ENCODE measurements around the gene TAF11. TPM values are rescaled to one million over a fixed set of nuclear protein-coding genes. Genes with fewer than 3 reads are reported as not detected.

TAF11 gene
- total RNA-seq, 2 donors from 2014 or later: 16.6 to 16.8 TPM

GRCh38 chr6:34834789-34835518 lies 52.9 kb downstream of the TAF11 start:
- Histone ChIP-seq H3K36me3 (replicated peaks in 1 of 2; ENCODE audit: insufficient read depth in 1 of 2, low read depth in 2 of 2) (peaks cover 0 to 14% of the 10 kb centered on the region in 2 donors), H3K27ac (no peak overlapping the region), H3K27me3 (no peaks in the 10 kb centered on the region), H3K4me1 (no peaks in the 10 kb centered on the region), H3K9me3 (no peaks in the 10 kb centered on the region), H3K4me3 (no peak overlapping the region)
- DNase-seq (no peak), ATAC-seq (no peak)
- intact Hi-C loops (cut with DNase I): no loop called here
- 82 to 94% methylated on average over 4 of the region's 4 CpGs for WGBS, 2 donors
- no peak for TF ChIP-seq POLR2A (IDR thresholded peaks at IDR 0.05)
- TF ChIP-seq, protein P1, sequence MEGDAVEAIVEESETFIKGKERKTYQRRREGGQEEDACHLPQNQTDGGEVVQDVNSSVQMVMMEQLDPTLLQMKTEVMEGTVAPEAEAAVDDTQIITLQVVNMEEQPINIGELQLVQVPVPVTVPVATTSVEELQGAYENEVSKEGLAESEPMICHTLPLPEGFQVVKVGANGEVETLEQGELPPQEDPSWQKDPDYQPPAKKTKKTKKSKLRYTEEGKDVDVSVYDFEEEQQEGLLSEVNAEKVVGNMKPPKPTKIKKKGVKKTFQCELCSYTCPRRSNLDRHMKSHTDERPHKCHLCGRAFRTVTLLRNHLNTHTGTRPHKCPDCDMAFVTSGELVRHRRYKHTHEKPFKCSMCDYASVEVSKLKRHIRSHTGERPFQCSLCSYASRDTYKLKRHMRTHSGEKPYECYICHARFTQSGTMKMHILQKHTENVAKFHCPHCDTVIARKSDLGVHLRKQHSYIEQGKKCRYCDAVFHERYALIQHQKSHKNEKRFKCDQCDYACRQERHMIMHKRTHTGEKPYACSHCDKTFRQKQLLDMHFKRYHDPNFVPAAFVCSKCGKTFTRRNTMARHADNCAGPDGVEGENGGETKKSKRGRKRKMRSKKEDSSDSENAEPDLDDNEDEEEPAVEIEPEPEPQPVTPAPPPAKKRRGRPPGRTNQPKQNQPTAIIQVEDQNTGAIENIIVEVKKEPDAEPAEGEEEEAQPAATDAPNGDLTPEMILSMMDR (IDR thresholded peaks at IDR 0.05): no peak

- no peak for ATAC-seq
- DNase-seq: no peak
- Histone ChIP-seq H3K9me3 (no peaks in the 10 kb centered on the region), H3K4me3 (no peak overlapping the region), H3K27ac (no peak overlapping the region), H3K4me1 (no peaks in the 10 kb centered on the region), H3K27me3 (no peaks in the 10 kb centered on the region), H3K36me3 (replicated peaks in 1 of 2; ENCODE audit: insufficient read depth in 1 of 2, low read depth in 2 of 2) (peaks cover 0 to 16% of the 10 kb centered on the region in 2 donors)
- 88 to 100% methylated on average over 1 of the region's 1 CpG for WGBS, 2 donors
- TF ChIP-seq, protein P1 (IDR thresholded peaks at IDR 0.05): no peak
- no peak for TF ChIP-seq POLR2A (IDR thresholded peaks at IDR 0.05)
- intact Hi-C loops (cut with DNase I): no loop called here
Observed at GRCh38 chr6:34832942-34833341, 54.9 kb downstream of the TAF11 start.

DNA sequence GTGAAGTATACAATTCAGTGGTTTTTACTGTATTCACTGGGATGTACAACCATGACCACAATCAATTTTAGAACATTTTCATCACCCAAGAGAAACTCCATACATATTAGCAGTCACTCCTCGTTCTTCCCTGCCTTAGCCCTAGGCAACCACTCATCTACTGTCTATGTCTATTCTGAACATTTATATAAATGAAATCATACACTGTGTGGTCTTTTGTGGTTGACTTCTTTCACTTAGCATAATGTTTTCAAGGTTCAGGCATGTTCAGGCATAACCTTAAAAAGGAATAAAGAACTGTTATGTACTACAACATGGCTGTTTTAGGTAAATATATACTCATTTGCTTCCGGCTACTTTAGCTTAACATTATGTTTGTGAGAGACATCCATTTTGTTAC lies 58.7 kb downstream of the TAF11 start:
- ATAC-seq (no peak), DNase-seq (no peak)
- Histone ChIP-seq H3K4me3 (no peak overlapping the region), H3K9me3 (no peaks in the 10 kb centered on the region), H3K4me1 (no peaks in the 10 kb centered on the region), H3K27me3 (no peaks in the 10 kb centered on the region), H3K27ac (no peak overlapping the region), H3K36me3 (replicated peaks in 1 of 2; ENCODE audit: insufficient read depth in 1 of 2, low read depth in 2 of 2) (peaks cover 0 to 2% of the 10 kb centered on the region in 2 donors)
- intact Hi-C loops (cut with DNase I): no loop called here
- TF ChIP-seq, protein P1 (IDR thresholded peaks at IDR 0.05): no peak
- no peak for TF ChIP-seq POLR2A (IDR thresholded peaks at IDR 0.05)
- WGBS, 2 donors: 93 to 98% methylated on average over 2 of the region's 2 CpGs

Other genes starting within 250 kb of the TAF11 start
- gene ILRUN, start 191.3 kb downstream of the TAF11 start, total RNA-seq: 10 to 100 TPM; 24.6 to 32.6 TPM
- 10 to 100 TPM; 15.2 to 36.3 TPM for gene SNRPC, start 130.5 kb downstream of the TAF11 start, total RNA-seq
- gene BLTP3A, start 96.0 kb downstream of the TAF11 start, total RNA-seq: 10 to 100 TPM; 10.1 to 12.9 TPM
- 10 to 100 TPM; 14.3 to 17.1 TPM for gene ANKS1A, start 1.2 kb upstream of the TAF11 start, total RNA-seq